Measurements from ENCODE around the gene KCNH2.

The KCNH2 gene

DNA sequence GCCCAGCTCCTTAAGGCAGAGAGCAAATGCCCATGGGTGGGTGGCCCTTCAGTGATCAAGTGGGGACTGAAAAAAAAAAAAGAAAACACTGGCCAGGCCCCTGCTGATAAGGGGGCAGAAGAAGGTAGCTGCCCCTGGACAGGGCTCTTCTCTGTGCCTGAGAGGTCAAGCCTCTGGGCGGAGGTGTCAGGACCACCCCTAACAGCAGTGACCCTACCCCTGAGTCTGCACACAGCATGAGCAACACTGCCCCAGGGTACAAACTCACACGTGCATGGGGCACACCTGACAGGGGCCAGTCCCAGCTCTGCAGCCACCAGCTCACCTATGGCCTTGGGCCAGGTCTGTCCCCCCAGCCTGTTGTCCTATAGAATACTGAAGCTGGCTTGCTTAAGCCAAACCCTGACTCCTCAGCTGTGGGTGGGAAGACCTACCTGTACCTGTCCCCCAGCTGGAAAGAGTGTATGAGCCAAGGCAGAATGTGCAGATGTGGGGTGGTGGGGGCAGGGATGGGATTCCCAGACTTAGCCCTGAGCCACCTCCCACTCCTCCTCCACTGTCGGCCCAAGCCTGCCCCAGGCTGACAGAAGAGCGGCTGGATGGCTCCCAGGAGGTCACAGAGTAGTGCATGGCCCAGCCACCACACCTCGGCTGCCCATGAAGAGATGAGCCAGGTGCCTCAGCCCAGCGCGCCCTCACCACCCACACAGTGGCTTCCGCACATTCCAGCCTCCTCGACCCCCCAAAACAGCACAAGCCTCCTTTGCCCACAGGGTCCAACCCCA, 23.7 kb downstream of the KCNH2 start:
- no peak for TF ChIP-seq CTCF (IDR thresholded peaks at IDR 0.05; ENCODE audit: insufficient read depth, low read length, poor library complexity, severe bottlenecking)

GRCh38 chr7:150953061-150953997, 24.8 kb downstream of the KCNH2 start:
- no peak for DNase-seq (ENCODE audit: extremely low read depth, insufficient read length)
- no peaks in the 10 kb centered on the region for H3K36me3 ChIP-seq (ENCODE audit: control insufficient read depth, insufficient read depth, low read length)
- TF ChIP-seq CTCF (IDR thresholded peaks at IDR 0.05; ENCODE audit: insufficient read depth, low read length, poor library complexity, severe bottlenecking), result no peak
- H3K27me3 ChIP-seq (replicated peaks; ENCODE audit: control insufficient read depth, insufficient read depth, low read length), result no peaks in the 10 kb centered on the region; the same call in 1 of the 2 replicates
- no peak overlapping the region for H3K4me3 ChIP-seq (replicated peaks; ENCODE audit: low read depth, low read length)

More for the DNA sequence above, 23.7 kb downstream of the KCNH2 start:
- no peak for DNase-seq (ENCODE audit: extremely low read depth, insufficient read length)
- Histone ChIP-seq H3K27me3 (replicated peaks; ENCODE audit: control insufficient read depth, insufficient read depth, low read length) (no peaks in the 10 kb centered on the region; the same call in 1 of the 2 replicates), H3K36me3 (ENCODE audit: control insufficient read depth, insufficient read depth, low read length) (no peaks in the 10 kb centered on the region), H3K4me3 (replicated peaks; ENCODE audit: low read depth, low read length) (no peak overlapping the region)

- Histone ChIP-seq H3K4me3 (replicated peaks; ENCODE audit: low read depth, low read length) (no peak overlapping the region), H3K36me3 (ENCODE audit: control insufficient read depth, insufficient read depth, low read length) (no peaks in the 10 kb centered on the region), H3K27me3 (replicated peaks; ENCODE audit: control insufficient read depth, insufficient read depth, low read length) (no peaks in the 10 kb centered on the region; the same call in 1 of the 2 replicates)
- no peak for DNase-seq (ENCODE audit: extremely low read depth, insufficient read length)
- no peak for TF ChIP-seq CTCF (IDR thresholded peaks at IDR 0.05; ENCODE audit: insufficient read depth, low read length, poor library complexity, severe bottlenecking)
These were observed 25.6 kb downstream of the KCNH2 start for GRCh38 chr7:150952331-150953050.

- DNase-seq (ENCODE audit: extremely low read depth, insufficient read length), result no peak
- Histone ChIP-seq H3K27me3 (replicated peaks; ENCODE audit: control insufficient read depth, insufficient read depth, low read length) (no peaks in the 10 kb centered on the region; the same call in 1 of the 2 replicates), H3K36me3 (ENCODE audit: control insufficient read depth, insufficient read depth, low read length) (no peaks in the 10 kb centered on the region), H3K4me3 (replicated peaks; ENCODE audit: low read depth, low read length) (no peak overlapping the region)
- no peak for TF ChIP-seq CTCF (IDR thresholded peaks at IDR 0.05; ENCODE audit: insufficient read depth, low read length, poor library complexity, severe bottlenecking)
These were observed 26.6 kb downstream of the KCNH2 start for GRCh38 chr7:150951521-150951920.

DNA sequence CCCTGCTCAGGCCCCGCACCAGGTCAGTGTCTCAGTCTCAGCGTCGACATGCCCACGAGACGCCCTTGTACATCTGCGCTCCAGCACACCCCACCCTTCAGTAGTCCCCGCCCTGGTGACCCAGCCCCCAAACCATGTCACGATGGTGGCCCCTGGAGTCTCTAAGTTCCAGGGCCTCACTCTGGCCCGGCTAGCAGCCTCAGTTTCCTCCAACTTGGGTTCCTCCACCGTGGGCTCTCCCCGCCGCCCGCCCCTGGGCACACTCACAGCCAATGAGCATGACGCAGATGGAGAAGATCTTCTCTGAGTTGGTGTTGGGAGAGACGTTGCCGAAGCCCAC, 27.0 kb downstream of the KCNH2 start:
- no peaks in the 10 kb centered on the region; the same call in 1 of the 2 replicates for H3K27me3 ChIP-seq (replicated peaks; ENCODE audit: control insufficient read depth, insufficient read depth, low read length)
- no peak for DNase-seq (ENCODE audit: extremely low read depth, insufficient read length)
- TF ChIP-seq CTCF (IDR thresholded peaks at IDR 0.05; ENCODE audit: insufficient read depth, low read length, poor library complexity, severe bottlenecking), result no peak
- no peaks in the 10 kb centered on the region for H3K36me3 ChIP-seq (ENCODE audit: control insufficient read depth, insufficient read depth, low read length)
- no peak overlapping the region for H3K4me3 ChIP-seq (replicated peaks; ENCODE audit: low read depth, low read length)
